HepG2 (cell line): Measurements from ENCODE around the gene FUT8. TPM values are rescaled to one million over a fixed set of nuclear protein-coding genes. Genes with fewer than 3 reads are reported as not detected.

Experiments
- ATAC-seq: fragments of 200-7000 bp; cut with Tn5 transposase; 3 replicates; pipeline ENCODE4 v1.9.1; 2020; ENCODE audit warnings: mild to moderate bottlenecking, moderate library complexity
- BruUV-seq: library from RNA; stranded (reverse); fragments of 400-500 nt; replicated peaks from 2 replicates; lab custom pipeline; 2021; lab: Mats Ljungman, UMichigan
- CTCF ChIA-PET: fragments of 300-600 bp; formaldehyde crosslinking; extraction: SDS; loops from one replicate; lab custom pipeline; 2021; ENCODE audit warnings: low total read pairs, inconsistent platforms, low intra/inter-chr PET ratio; lab: Yijun Ruan, JAX
- POLR2A ChIA-PET: fragments of 350-600 bp; sonication (Branson Sonifier 250); formaldehyde crosslinking; loops from one replicate; lab custom pipeline; 2020; ENCODE audit warnings: antibody characterized with exemption, inconsistent platforms; lab: Yijun Ruan, JAX
- DNase-seq: peaks from one replicate; pipeline ENCODE4 v3.0.0-alpha.2; 2015; ENCODE audit warnings: low spot score
- FAIRE-seq: peaks from 3 replicates; lab custom pipeline; 2011; peaks lifted over from hg19 to GRCh38; lab: Jason Lieb, UNC
- H2AFZ ChIP-seq: one replicate; pipeline ENCODE4 v1.6.1; 2011; ENCODE audit warnings: low read length, inconsistent platforms
- H3K27ac ChIP-seq: fragments of 300-600 bp; 3 replicates; pipeline ENCODE4 v1.8.0; 2011; ENCODE audit warnings: mixed run types, mild to moderate bottlenecking, mixed read lengths, low read length, inconsistent platforms; ENCODE audit not compliant: insufficient read depth; ENCODE audit errors: extremely low read length
- H3K27me3 ChIP-seq, 2 experiments: fragments of 200-600 bp in 1 of 2; 2 replicates in 1 of 2; 3 replicates in 1 of 2; pipeline versions ENCODE4 v1.6.0 to v1.8.0; 2011; ENCODE audit warnings: low read length in 2 of 2, mild to moderate bottlenecking in 2 of 2, moderate library complexity in 2 of 2, inconsistent platforms in 1 of 2; ENCODE audit not compliant: insufficient read depth in 2 of 2, control insufficient read depth in 1 of 2
- H3K36me3 ChIP-seq, 2 experiments: fragments of 200-600 bp in 1 of 2; replicated peaks in 1 of 2; 2 replicates in 1 of 2; 3 replicates in 1 of 2; pipeline versions ENCODE4 v1.5.1 to v1.8.0; 2011; ENCODE audit warnings: low read length in 2 of 2, inconsistent platforms in 1 of 2; ENCODE audit not compliant: insufficient read depth in 2 of 2, control insufficient read depth in 1 of 2
- H3K4me1 ChIP-seq: 2 replicates; pipeline ENCODE4 v1.5.1; 2012; ENCODE audit warnings: low read length, inconsistent platforms; ENCODE audit not compliant: insufficient read depth
- H3K4me2 ChIP-seq: 2 replicates; pipeline ENCODE4 v1.6.0; 2011; ENCODE audit warnings: low read depth, low read length, inconsistent platforms
- H3K4me3 ChIP-seq, 3 experiments: fragments of 200-600 bp in 1 of 3; sonication (generic), shearing (Covaris generic) in 1 of 3; replicated peaks in 1 of 3; 2 replicates each; pipeline ENCODE4 v1.5.1; 2011 to 2016; ENCODE audit warnings: low read length in 3 of 3, inconsistent platforms in 2 of 3, low read depth in 2 of 3, mild to moderate bottlenecking in 2 of 3, control low read depth in 1 of 3, mixed read lengths in 1 of 3; ENCODE audit not compliant: insufficient read depth in 1 of 3
- H3K79me2 ChIP-seq: one replicate; pipeline ENCODE4 v1.6.1; 2011; ENCODE audit warnings: low read length, inconsistent platforms; ENCODE audit not compliant: insufficient read depth
- H3K9ac ChIP-seq: 2 replicates; pipeline ENCODE4 v1.6.0; 2011; ENCODE audit warnings: mild to moderate bottlenecking, low read depth, low read length, inconsistent platforms; ENCODE audit not compliant: insufficient read depth
- H3K9me3 ChIP-seq: 2 replicates; pipeline ENCODE4 v1.5.1; 2012; ENCODE audit warnings: mild to moderate bottlenecking, low read length
- H4K20me1 ChIP-seq: 2 replicates; pipeline ENCODE4 v1.6.0; 2011; ENCODE audit warnings: inconsistent platforms, mild to moderate bottlenecking, low read length, moderate library complexity; ENCODE audit not compliant: insufficient read depth
- AGO1 ChIP-seq: fragments of 200-400 bp; formaldehyde crosslinking; IDR thresholded peaks from 2 replicates; pipeline ENCODE4 v1.6.1; 2017; ENCODE audit warnings: mild to moderate bottlenecking, low read depth, low read length, moderate library complexity; ENCODE audit not compliant: poor library complexity, severe bottlenecking
- CENPX ChIP-seq: sonication (generic); formaldehyde crosslinking; IDR thresholded peaks from 2 replicates; pipeline ENCODE4 v1.9.0; 2021; ENCODE audit warnings: mild to moderate bottlenecking, missing genetic modification reagents, moderate library complexity
- EP300 ChIP-seq, 3 experiments: sonication (generic) in 1 of 3; formaldehyde crosslinking in 1 of 3; IDR thresholded peaks; 2 replicates each; pipeline versions ENCODE4 v1.5.1 to v1.6.1; 2011 to 2020; ENCODE audit warnings: low read depth in 2 of 3, low read length in 2 of 3, borderline replicate concordance in 1 of 3, improper control_type of control experiment in 1 of 3, mild to moderate bottlenecking in 1 of 3, missing genetic modification reagents in 1 of 3, moderate library complexity in 1 of 3
- GFI1 ChIP-seq: sonication (generic); formaldehyde crosslinking; IDR thresholded peaks from 2 replicates; pipeline ENCODE4 v1.5.0; 2020; ENCODE audit warnings: missing genetic modification reagents, mild to moderate bottlenecking, borderline replicate concordance
- NR3C1 ChIP-seq: sonication (generic); formaldehyde crosslinking; IDR thresholded peaks from 2 replicates; pipeline ENCODE4 v1.4.0; 2020; ENCODE audit warnings: missing genetic modification reagents
- PPARG ChIP-seq: conservative IDR thresholded peaks from 2 replicates; pipeline ENCODE4 v1.6.1; 2016; ENCODE audit warnings: missing biosample characterization, missing genetic modification reagents
- RARG ChIP-seq: sonication (generic); formaldehyde crosslinking; IDR thresholded peaks from 2 replicates; pipeline ENCODE4 v1.4.0; 2020; ENCODE audit warnings: low read depth, mild to moderate bottlenecking, missing genetic modification reagents
- SMYD3 ChIP-seq: sonication (generic); formaldehyde crosslinking; IDR thresholded peaks from 2 replicates; pipeline ENCODE4 v1.8.1; 2023; ENCODE audit warnings: mild to moderate bottlenecking, missing genetic modification reagents
- THAP11 ChIP-seq: IDR thresholded peaks from 2 replicates; pipeline ENCODE4 v1.6.1; 2016; ENCODE audit warnings: missing biosample characterization, missing genetic modification reagents
- ZFYVE20 ChIP-seq: sonication (generic); formaldehyde crosslinking; IDR thresholded peaks from 2 replicates; pipeline ENCODE4 v1.8.0; 2023; ENCODE audit warnings: low read depth, mild to moderate bottlenecking, moderate library complexity, missing genetic modification reagents, borderline replicate concordance
- ZNF44 ChIP-seq: sonication (generic); formaldehyde crosslinking; IDR thresholded peaks from 2 replicates; pipeline ENCODE4 v1.5.1; 2020; ENCODE audit warnings: mild to moderate bottlenecking, missing genetic modification reagents
- ZNF879 ChIP-seq: sonication (generic); formaldehyde crosslinking; IDR thresholded peaks from 2 replicates; pipeline ENCODE4 v1.8.1; 2023; ENCODE audit warnings: missing genetic modification reagents
- WGBS: methylation state at CpG from one replicate; pipeline ENCODE4 v1.1.6; 2017; ENCODE audit warnings: low lambda C conversion rate; 5-methylcytosine and 5-hydroxymethylcytosine counted together
- in situ Hi-C: cut with HindIII; loops from 2 replicates; pipeline ENCODE4 v1.10.0; 2017; ENCODE audit warnings: low pct_unique_long_range_greater_than_20kb; ENCODE audit not compliant: extremely low pct_ligation_motif_present
- intact Hi-C: fragments of 100-400 bp; cut with micrococcal nuclease; formaldehyde crosslinking; loops from one replicate; pipeline ENCODE4 v1.10.0; 2022; ENCODE audit not compliant: unreplicated experiment
- polyA plus RNA-seq, 8 experiments: library from polyadenylated mRNA; depleted of rRNA in 3 of 8; stranded (reverse) in 7 of 8; unstranded in 1 of 8; fragments of >200 nt; fragmentation: Illumina TruSeq in 4 of 8; extraction: Trizol in 4 of 8; gene quantifications; 2 replicates each; pipeline versions ENCODE4 v1.2.1 to v1.2.3, GENCODE V29; 2011 to 2016; ENCODE audit warnings: low read depth in 4 of 8, missing spikeins in 1 of 8, mixed read lengths in 1 of 8; ENCODE audit not compliant: insufficient read depth in 1 of 8
- total RNA-seq, 5 experiments: library from RNA; depleted of rRNA; stranded (reverse); fragments of >200 nt; fragmentation: Illumina TruSeq; extraction: Trizol; gene quantifications; 2 replicates each; pipeline ENCODE4 v1.2.3, GENCODE V29; 2016; ENCODE audit warnings: low read depth in 1 of 5

The FUT8 gene
- total and polyA plus RNA-seq, 2 of the 13 experiments (the other 11 are each of a cell fraction or from before 2014, with no cell fraction given), result 9.3 to 17.5 TPM

- POLR2A ChIA-PET, result no interaction called here
- H3K4me1 ChIP-seq, result peaks cover 11% of the 10 kb centered on the region
- no peaks in the 10 kb centered on the region for H3K36me3 ChIP-seq
- H3K9me3 ChIP-seq, result no peaks in the 10 kb centered on the region
- no peaks in the 10 kb centered on the region for H3K79me2 ChIP-seq
- H3K27ac ChIP-seq, result no peak overlapping the region
- H3K9ac ChIP-seq, result no peak overlapping the region
- in situ Hi-C loops (no loop called here), intact Hi-C loops (no loop called here)
- no peaks in the 10 kb centered on the region for H4K20me1 ChIP-seq
- no peak for TF ChIP-seq GFI1 (CRISPR knock-in tag)
- TF ChIP-seq SMYD3 (CRISPR knock-in tag), result no peak
- no peak for TF ChIP-seq NR3C1
- no peak for TF ChIP-seq RARG (CRISPR knock-in tag)
- TF ChIP-seq AGO1, result no peak
- TF ChIP-seq PPARG (CRISPR knock-in tag), result no peak
- no peak for TF ChIP-seq THAP11 (CRISPR knock-in tag)
- no peak for TF ChIP-seq ZFYVE20 (CRISPR knock-in tag)
- no peak for TF ChIP-seq ZNF44 (CRISPR knock-in tag)
- TF ChIP-seq EP300 (IDR thresholded peaks at IDR 0.05; ENCODE audit: low read depth in 2 of 2, low read length in 2 of 2), result no peak
- TF ChIP-seq EP300 (CRISPR knock-in tag; IDR thresholded peaks at IDR 0.05; ENCODE audit: borderline replicate concordance), result no peak
- no peak for TF ChIP-seq CENPX
- no peak for TF ChIP-seq ZNF879
- WGBS, result 88% methylated on average over 1 of the region's 1 CpG
- DNase-seq (no peak), FAIRE-seq (no peak), ATAC-seq (no peak)
- no TSS peak for BruUV-seq
- CTCF ChIA-PET, result no interaction called here
- no peak overlapping the region for H2AFZ ChIP-seq
- no peaks in the 10 kb centered on the region for H3K27me3 ChIP-seq
- no peak overlapping the region for H3K4me3 ChIP-seq
- H3K4me2 ChIP-seq, result no peak overlapping the region
These were observed 64.4 kb downstream of the FUT8 start for GRCh38 chr14:65476942-65477318.
